HG02610 (cell line): ENCODE results near the gene EPS8.

Source experiments
- ATAC-seq: cut with Tn5 transposase; IDR thresholded peaks from one replicate; pipeline ENCODE4 v1.9.1; 2021; ENCODE audit warnings: mild to moderate bottlenecking, moderate library complexity; ENCODE audit not compliant: unreplicated experiment

Gene EPS8

GRCh38 chr12:15721316-15722115 lies 67.7 kb downstream of the EPS8 start:
- no peak for ATAC-seq

DNA sequence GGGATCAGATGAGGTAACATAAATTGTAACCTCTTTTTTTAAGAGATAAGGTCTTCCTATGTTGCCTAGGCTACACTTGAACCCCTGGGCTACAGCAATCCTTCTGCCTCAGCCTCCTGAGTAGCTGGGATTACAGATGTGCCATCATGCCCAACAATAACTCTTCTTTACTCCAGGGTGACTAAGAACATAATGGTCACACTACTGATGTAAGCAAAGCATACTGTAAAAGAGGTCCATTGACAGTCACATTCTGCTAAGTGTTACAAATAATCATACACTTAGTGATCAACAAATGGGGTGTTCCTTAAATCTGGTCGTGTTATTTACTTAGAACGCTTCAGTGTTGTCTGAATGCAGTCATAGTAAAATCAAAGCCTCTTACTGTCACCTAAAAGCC lies 68.9 kb downstream of the EPS8 start:
- no peak for ATAC-seq

GRCh38 chr12:15719230-15719629 lies 70.0 kb downstream of the EPS8 start:
- ATAC-seq, result no peak

DNA sequence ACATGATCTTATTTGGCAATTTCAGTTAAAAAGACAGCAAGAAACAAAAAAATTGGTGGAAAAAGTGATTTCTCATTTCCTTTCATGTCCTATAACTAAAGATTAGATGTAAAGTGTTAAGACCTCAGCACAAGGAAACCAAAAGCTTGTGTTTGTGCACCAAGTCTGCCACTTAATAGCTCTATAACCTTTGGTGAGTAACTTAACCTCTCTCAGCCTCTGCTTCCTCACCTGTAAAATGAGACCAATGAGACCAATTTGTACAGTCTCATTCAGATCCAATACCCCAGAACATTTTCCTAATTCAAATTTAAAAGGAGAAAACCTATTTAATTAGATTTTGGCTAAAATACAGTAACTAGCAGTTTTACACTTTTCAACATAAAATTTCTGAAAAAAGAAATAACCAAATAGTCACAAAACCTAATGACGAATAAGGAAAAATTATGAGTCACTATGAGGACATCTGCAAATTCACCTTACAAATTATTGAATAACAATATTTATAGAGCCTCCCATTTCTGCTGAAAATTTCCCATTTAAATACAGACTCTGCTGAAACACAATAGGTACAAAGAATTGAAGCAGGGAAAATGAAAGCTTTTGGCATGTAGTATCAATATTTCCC lies 71.1 kb downstream of the EPS8 start:
- no peak for ATAC-seq

DNA sequence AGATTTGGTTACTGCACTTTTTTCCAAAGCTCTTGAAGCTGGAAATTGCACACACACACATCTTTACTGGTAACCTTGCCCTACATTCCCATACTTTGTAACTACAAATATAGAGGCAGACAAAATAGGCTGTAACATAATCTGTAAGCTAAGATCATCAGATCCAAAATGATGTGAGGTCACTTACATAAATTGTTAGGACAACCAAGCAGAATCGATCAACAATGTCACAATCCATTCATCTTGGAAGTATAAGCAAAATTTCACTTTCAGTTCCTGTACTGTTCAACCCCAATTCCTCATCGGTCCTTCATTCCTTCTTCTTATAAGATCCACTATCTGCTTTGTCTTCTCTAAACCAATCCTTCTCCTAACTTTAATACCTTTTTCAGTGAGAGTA lies 72.6 kb downstream of the EPS8 start:
- no peak for ATAC-seq

- no peak for ATAC-seq
Measured at GRCh38 chr12:15714256-15714655, 74.9 kb downstream of the EPS8 start.

DNA sequence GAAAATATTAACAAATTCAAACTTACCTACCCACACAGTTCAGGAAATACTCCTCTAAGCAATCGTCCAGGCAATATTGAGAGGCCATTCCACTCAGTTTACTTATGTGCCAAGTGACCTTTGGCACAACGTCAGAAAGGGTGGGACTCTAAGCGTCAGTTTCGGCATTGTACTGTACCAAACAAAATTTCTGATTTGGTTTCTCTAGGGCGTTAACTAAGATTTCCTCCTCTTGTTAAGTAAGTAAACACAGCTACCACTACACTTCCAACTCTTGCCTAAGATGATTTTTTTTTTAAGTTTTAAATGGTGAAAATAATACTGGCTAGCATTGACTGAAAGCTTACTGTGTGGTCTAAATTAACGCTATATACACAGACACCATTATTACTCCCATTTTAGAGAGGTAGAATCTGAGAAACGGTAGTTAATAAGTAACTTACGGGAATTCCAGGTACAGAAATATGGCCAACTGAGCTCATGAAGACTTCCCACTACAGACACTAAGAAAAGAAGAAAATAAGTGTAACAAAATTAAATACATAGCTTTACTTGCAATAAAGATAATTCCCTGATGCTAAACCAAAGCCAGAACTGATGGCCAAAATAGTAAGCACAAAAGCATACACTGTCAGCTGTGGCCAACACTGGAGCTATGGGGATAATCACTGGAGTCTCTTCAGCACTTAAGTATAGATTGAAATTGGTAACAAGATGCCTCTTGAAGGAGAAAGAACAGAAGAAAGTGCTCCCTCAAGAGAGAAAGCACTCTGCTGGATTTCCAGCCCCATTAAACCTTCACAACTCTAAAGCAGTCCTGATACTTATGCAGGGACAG lies 76.1 kb downstream of the EPS8 start:
- no peak for ATAC-seq

DNA sequence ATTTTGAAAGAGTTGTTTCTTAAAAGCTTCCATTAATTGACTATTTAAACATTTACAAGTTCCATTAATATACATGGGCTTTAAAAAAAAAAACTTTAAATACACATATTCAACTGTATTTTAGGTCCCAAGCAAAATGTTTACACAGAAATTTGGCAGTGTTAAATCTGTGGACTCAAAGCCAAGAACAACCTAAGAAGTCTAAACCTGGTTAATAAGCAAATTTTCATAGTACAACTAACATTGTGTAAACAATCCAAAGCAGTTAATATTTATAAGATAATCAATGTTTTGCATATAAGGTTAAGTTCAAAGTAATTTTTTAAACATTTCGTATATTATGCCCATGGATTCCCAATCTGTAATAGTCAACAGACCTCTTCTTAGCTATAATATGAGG lies 77.0 kb downstream of the EPS8 start:
- no peak for ATAC-seq

DNA sequence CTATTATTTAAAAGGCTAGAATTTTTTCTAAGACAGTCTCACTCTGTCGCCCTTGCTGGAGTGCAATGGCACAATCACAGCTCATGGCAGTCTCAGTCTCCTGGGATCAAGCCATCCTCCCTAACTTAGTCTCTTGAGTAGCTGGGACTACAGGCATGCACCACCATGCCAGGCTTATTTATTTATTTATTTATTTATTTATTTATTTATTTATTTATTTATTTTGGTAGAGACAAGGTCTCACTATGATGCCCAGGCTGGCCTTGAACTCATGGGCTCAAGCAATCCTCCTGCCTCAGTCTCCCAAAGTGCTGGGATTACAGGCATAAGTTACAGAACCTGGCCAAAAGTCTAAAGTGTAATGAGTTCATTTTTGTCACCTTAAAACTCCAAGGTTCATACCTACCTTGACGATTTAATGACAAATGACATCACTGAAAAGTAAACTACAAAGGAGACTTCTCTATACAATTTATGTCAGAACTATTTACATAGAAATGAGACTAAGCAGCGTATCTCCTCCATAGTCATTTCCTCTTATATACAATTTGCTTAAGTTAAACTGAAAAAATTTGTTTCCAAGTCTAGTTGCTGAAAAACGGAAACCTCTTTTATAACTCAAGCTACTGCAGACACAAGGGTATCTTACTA lies 78.2 kb downstream of the EPS8 start:
- ATAC-seq, result no peak

DNA sequence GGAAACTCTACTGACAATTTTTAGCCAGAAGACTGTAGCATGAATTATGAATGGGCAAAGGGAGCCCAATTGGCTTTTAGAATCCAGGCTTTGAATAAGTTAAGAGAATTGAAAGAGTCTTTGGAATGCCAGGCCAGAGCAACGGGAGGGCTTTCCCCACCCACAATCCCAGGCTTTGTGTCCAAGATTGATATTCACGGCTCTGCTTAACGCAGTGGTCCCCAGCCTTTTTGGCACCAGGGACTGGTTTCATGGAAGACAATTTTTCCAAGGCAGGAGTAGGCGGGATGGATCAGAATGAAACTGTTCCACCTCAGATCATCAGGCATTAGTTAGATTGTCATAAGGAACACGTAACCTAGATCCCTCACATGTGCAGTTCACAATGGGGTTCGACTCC lies 79.6 kb downstream of the EPS8 start:
- ATAC-seq, result no peak

DNA sequence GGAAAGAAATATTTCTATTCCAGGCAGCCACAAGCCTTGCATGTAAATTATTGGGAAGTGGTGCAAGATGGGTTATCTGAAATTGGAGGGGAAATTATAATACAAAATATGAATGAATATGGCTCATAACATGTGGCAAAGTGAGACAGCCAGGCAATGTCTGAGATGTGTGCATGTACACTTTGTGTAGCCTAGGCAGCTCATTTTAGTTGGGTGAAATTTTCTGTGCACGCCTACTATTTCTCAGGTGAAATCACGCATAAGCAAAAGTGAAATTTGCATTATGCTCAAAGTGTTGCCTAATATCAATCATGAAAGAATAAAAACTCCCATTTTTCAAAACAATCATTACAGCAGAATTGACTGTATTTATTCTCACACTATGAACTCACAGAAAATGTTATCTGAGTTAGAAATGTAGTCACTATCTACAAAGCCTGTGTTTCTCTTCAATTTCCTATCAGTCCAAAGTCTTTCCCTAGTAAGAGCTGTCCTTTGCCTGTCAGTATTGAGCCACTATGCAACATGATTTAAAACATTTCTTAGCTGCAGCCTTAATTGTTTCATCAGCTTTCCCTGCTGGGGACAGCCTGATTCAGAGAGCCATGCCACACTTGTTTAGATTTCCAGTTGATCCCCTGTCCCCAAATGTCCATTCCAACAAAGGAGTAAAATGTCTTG lies 80.7 kb downstream of the EPS8 start:
- ATAC-seq, result no peak

DNA sequence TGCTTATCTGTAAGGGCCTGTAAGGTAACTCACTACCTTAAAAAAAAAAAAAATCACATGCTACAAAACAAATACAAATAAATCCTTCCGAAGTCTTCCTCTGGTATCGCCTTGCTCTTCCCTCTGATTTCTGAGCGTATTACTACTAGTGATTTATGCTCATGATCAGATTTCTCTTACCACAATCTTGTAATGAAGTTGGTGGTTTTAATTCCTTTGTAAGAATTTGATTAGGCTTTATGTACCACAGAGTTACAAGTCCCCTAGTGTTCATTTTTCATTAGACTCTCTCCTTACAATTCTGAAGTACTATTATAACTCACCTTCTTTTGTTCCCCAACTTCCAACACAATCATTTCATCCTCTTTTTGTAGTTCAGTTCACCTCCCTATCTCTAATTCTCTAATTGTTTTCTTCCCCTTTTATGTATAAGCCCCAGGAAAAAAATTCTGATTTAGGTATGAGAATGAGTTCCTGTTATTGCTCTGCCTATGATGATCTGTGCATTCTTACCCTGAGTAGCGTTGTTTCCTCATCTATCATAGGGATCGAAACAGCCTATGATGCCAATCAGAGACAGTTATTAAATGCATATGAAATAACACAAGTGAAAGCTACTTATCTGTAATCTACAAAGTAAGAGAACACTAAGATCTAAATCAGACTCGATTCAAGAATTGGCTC lies 81.5 kb downstream of the EPS8 start:
- ATAC-seq, result no peak

- no peak for ATAC-seq
Measured at GRCh38 chr12:15706010-15706676, 83.0 kb downstream of the EPS8 start.

DNA sequence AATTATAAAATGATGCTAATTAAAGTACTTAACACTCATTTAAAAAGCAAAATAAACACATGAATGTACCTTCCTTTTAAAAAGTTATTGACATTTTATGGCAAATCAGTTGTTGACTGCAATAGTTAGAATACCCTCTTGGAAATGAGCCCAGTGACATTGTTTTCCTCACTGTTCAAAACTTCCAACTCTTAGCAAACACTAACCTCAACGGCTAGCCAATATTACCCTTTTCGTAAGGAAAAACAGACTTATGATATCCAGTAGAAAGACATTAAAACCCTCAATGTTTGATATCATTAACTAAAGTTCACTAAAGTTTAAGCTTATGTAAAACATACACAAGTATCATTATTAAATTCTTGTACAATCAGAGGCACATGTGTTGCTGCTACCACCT lies 83.6 kb downstream of the EPS8 start:
- ATAC-seq, result no peak

- ATAC-seq, result no peak
Measured at GRCh38 chr12:15702276-15702675, 86.9 kb downstream of the EPS8 start.

- ATAC-seq, result no peak
Measured at GRCh38 chr12:15701631-15702156, 87.5 kb downstream of the EPS8 start.

DNA sequence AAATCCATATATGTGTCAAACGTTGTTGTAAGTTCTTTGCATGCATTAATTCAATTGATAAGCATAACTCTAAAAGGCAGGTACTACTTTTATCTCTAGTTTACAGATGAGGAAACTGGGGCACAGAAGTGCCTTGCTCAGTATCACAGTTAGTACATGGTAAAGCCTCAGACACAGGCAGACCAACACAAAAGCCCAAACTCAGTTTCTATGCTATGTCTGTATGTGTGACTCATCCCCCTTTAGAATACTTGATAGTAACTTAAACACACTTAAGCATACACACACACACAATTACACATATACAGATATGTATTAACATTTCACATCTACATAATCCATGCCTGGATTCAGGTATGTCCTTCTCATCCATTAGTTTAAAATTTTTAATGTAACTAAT lies 88.0 kb downstream of the EPS8 start:
- peak; percentile 72 for ATAC-seq

DNA sequence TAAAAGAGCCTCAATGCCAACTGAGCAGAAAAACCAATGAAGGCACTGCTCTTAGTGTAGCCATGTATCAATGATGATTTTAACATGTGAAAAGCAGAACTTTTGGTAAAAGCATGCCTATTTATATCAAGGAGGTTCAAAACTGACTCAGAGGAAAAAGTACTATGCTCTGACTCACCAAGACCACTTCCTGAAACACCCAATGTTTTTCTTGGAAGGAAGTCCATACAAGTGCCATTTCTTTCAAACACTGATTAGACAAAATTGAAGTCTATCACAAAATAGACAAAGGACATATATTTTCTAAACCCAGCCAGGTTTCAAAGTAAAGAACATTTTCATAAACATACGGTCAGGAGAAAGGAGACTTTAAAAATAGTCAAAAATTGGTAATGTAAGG lies 88.6 kb downstream of the EPS8 start:
- peak; percentile 77 for ATAC-seq

DNA sequence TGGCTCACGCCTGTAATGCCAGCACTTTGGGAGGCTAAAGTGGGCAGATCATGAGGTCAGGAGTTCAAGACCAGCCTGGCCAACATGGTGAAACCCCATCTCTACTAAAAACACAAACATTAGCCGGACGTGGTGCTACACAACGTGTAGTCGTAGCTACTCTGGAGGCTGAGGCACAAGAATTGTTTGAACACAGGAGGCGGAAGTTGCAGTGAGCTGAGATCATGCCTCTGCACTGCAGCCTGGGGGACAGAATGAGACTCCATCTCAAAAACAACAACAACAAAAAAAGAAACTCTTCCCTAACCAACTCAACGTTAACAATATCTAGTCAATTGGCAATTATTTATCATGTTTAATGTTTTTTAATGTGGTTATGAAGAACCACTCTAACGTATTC lies 89.3 kb downstream of the EPS8 start:
- ATAC-seq, result no peak
